Dendritic cell treated with granulocyte-macrophage colony-stimulating factor and Interleukin-4, amounts not matched to agents 40 ng/mL and 50 ng/mL, for 4 days (primary cell): ENCODE data around the gene CTDP1.

Experiments
- H3K27ac Mint-ChIP-seq: one replicate; pipeline ENCODE4 v1.8.0; 2022; ENCODE audit warnings: mild to moderate bottlenecking, mixed read lengths
- H3K27me3 Mint-ChIP-seq: one replicate; pipeline ENCODE4 v1.8.0; 2022; ENCODE audit warnings: mild to moderate bottlenecking, mixed read lengths
- H3K36me3 Mint-ChIP-seq: one replicate; pipeline ENCODE4 v1.8.0; 2022; ENCODE audit warnings: low read depth, mixed read lengths
- H3K4me1 Mint-ChIP-seq: one replicate; pipeline ENCODE4 v1.8.0; 2022; ENCODE audit warnings: low read depth, mixed read lengths
- H3K4me3 Mint-ChIP-seq: one replicate; pipeline ENCODE4 v1.8.0; 2022; ENCODE audit warnings: mild to moderate bottlenecking, moderate library complexity, mixed read lengths
- H3K9me3 Mint-ChIP-seq: one replicate; pipeline ENCODE4 v1.8.0; 2022; ENCODE audit warnings: mixed read lengths
- intact Hi-C: fragments of 100-400 bp; cut with micrococcal nuclease; formaldehyde crosslinking; loops from one replicate; pipeline ENCODE4 v1.15.0; 2022

The CTDP1 gene

DNA sequence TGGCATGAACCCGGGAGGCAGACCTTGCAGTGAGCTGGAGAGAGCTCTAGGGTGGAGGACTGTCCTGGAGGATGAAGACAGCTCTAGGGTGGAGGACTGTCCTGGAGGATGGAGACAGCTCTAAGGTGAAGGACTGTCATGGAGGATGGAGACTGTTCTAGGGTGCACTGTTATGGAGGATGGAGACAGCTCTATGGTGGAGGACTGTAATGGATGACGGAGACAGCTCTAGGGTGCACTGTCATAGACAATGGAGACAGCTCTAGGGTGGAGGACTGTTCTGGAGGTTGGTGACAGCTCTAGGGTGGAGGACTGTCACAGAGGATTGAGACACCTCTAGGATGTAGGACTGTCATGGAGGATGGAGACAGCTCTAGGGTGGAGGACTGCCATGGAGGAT lies 97.1 kb downstream of the CTDP1 start:
- Mint-ChIP-seq H3K27me3 (peaks cover 32% of the 10 kb centered on the region), H3K36me3 (no peaks in the 10 kb centered on the region), H3K4me3 (no peak overlapping the region), H3K27ac (no peak overlapping the region), H3K9me3 (no peaks in the 10 kb centered on the region), H3K4me1 (no peaks in the 10 kb centered on the region)
- intact Hi-C loops = no loop called here

DNA sequence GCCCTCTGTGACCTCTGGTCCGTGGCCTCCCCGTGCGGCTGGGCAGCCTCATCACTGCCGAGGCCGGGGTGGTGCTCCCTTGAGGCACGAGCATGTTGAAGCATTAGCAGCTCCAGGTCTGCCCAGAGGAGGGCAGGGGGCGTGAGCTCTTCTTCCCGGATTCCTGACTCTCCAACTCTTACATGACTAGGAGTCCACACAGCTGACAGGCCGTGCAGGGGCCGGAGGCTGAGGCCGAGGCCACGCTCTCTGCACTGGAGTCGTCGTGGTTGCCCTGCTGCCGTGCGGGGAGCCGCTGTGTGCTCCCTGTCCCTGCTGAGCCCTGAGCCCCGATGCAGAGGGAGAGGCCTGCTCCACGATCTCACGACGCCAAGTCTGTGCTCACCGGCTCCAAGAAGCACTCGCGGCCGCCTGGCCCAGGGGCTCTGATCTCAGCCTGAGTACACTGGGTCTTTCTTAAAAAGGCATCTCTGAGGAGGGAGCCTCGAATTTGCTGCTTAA lies 98.7 kb downstream of the CTDP1 start:
- Mint-ChIP-seq H3K4me3 (no peak overlapping the region), H3K4me1 (no peaks in the 10 kb centered on the region), H3K27me3 (peaks cover 35% of the 10 kb centered on the region), H3K9me3 (no peaks in the 10 kb centered on the region), H3K27ac (no peak overlapping the region), H3K36me3 (no peaks in the 10 kb centered on the region)
- intact Hi-C loops = no loop called here

DNA sequence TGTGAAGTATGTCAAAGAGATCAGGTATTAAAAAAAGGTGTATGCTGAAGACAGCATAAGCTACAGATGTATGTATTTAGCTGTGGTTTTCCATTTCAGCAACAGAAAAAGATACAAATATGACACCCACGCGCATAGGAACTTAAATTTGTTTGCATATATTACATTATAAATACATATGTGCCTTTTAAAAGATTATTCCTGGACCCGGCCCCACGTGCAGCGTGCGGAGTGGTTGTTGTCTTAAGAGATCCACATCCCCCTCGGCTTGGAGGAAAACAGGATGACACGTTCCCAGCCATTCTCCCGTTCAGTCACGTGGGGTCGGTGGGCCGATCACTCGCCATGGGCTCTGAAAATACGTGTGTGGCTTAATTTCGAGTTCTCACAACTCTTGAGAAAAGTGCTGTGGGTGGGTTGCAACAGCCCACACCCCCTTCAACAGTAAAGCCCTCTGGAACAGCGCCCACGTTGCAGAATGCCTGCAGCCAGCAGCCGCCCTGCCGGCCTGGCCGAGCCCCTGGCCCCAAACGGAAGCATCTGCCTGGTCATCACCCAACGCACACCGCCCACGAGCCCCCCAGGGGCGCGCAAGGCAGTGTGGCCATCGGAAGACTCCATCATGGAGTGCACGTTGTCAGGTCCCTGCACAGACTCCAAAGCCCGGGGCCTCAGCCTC lies 99.6 kb downstream of the CTDP1 start:
- Mint-ChIP-seq H3K27me3 (peaks cover 39% of the 10 kb centered on the region), H3K9me3 (no peaks in the 10 kb centered on the region), H3K36me3 (no peaks in the 10 kb centered on the region), H3K4me1 (no peaks in the 10 kb centered on the region), H3K27ac (no peak overlapping the region), H3K4me3 (no peak overlapping the region)
- intact Hi-C loops = no loop called here

DNA sequence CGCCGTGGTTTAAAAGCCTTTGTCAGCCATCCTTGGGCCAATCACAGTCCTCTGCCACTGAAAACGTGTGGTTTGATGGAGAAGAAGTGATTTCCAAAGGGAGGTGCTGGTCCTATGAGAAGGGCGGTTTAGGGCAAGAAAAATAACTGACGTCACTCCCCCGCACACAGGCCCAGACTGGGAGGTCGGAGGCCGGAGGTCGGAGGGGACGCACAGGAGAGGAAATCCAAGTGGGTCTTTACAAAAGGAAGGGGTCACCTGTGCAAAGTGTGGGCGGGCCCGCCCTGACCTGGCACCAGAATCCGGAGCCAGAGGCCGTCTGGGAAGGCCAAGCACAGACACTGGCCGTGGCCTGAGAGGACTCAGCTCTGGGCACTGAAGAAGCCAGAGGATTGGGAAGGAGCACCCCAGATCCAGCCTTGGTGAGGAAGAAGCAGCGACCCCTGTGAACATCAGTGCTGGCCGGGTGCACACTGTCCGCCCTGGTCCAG lies 100.1 kb downstream of the CTDP1 start:
- no peaks in the 10 kb centered on the region for H3K4me1 Mint-ChIP-seq
- no peak overlapping the region for H3K27ac Mint-ChIP-seq
- H3K4me3 Mint-ChIP-seq = no peak overlapping the region
- H3K9me3 Mint-ChIP-seq = no peaks in the 10 kb centered on the region
- peaks cover 44% of the 10 kb centered on the region for H3K27me3 Mint-ChIP-seq
- H3K36me3 Mint-ChIP-seq = no peaks in the 10 kb centered on the region
- intact Hi-C loops = no loop called here

DNA sequence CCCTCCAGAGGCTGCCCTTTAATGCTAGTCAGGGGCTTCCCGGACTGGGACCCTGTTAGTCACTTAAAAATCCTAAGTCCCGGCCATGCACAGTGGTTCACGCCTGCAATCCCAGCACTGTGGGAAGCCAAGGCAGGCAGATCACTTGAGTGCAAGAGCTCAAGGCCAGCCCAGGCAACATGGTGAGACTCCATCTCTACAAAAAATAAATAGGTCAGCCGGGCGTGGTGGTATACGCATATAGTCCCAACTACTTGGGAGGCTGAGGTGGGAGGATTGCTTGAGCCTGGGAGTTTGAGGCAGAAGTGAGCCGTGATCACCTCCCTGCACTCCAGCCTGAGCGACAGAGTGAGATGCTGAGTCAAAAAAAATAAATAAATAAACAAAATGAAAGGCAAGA lies 100.9 kb downstream of the CTDP1 start:
- peaks cover 52% of the 10 kb centered on the region for H3K27me3 Mint-ChIP-seq
- intact Hi-C loops = no loop called here
- no peaks in the 10 kb centered on the region for H3K9me3 Mint-ChIP-seq
- H3K27ac Mint-ChIP-seq = no peak overlapping the region
- H3K4me1 Mint-ChIP-seq = no peaks in the 10 kb centered on the region
- H3K4me3 Mint-ChIP-seq = no peak overlapping the region
- H3K36me3 Mint-ChIP-seq = no peaks in the 10 kb centered on the region

DNA sequence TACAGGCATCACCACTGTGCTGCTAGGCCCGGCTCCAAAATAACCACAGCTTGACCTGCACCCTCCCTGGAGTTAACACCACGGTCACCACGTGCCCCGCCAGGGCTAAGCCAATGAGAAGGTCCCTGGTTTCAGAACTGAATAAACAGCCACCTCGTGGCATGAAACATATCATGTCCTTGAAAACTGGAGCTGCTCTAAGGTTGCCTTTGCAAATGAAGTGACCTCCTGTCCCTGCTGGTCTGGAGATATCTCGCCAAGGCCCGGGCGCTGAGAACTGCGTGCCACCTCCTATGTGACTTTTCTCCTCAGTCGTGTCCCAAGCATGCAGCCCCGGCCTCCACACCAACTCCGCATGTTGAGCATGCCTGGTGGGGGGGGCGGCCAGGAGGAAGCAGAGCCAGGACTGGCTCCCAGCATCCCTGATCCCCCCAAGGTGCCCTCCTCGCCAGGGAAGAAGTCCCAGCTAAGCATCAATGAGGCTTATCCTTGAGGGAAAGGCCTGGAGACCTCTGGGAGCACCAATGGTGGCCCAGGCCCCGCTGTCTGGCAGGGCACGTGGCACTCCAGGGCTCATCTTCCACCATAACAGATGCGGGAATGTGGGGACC lies 101.8 kb downstream of the CTDP1 start:
- Mint-ChIP-seq H3K27ac (no peak overlapping the region), H3K4me1 (no peaks in the 10 kb centered on the region), H3K9me3 (no peaks in the 10 kb centered on the region), H3K36me3 (no peaks in the 10 kb centered on the region), H3K27me3 (peaks cover 54% of the 10 kb centered on the region), H3K4me3 (no peak overlapping the region)
- intact Hi-C loops = no loop called here

DNA sequence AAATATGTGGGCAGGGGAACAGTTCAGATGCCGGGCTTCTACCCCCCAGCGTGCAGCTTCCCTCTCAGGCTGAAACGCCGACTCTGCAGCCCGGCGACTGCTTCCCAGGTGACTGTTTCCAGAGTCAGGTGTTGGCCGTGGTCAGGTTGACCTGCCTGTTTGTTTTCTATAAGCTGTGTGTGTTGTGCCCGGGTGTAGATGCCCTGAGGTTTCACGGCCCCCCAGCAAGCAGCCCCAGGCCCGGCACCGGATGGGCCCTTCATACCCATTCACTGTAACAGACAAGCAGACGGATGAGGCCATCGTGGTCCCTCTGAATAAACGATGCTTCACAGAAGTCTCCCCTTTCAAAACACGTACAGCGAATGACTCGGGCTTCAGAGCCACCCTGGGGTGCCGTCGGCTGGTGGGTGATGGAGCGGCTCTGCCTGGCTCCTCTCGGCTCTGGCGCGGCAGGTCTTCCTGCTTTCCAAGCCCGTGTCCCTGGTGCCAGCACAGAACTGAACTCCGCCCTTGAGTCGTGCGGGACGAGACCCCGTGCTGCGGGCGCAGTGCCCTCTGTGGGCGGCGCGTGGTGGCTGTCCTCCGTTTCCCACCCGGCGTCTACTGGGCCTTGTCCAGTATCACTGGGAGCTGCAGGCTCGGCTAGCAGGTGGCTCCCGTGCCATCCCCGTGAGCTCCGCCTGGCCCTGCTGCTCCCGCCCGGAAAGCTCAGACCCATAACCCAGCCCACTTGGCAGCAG lies 103.1 kb downstream of the CTDP1 start:
- intact Hi-C loops = no loop called here
- Mint-ChIP-seq H3K27me3 (peaks cover 54% of the 10 kb centered on the region), H3K4me1 (peaks cover 6% of the 10 kb centered on the region), H3K9me3 (no peaks in the 10 kb centered on the region), H3K36me3 (no peaks in the 10 kb centered on the region), H3K27ac (no peak overlapping the region), H3K4me3 (no peak overlapping the region)

DNA sequence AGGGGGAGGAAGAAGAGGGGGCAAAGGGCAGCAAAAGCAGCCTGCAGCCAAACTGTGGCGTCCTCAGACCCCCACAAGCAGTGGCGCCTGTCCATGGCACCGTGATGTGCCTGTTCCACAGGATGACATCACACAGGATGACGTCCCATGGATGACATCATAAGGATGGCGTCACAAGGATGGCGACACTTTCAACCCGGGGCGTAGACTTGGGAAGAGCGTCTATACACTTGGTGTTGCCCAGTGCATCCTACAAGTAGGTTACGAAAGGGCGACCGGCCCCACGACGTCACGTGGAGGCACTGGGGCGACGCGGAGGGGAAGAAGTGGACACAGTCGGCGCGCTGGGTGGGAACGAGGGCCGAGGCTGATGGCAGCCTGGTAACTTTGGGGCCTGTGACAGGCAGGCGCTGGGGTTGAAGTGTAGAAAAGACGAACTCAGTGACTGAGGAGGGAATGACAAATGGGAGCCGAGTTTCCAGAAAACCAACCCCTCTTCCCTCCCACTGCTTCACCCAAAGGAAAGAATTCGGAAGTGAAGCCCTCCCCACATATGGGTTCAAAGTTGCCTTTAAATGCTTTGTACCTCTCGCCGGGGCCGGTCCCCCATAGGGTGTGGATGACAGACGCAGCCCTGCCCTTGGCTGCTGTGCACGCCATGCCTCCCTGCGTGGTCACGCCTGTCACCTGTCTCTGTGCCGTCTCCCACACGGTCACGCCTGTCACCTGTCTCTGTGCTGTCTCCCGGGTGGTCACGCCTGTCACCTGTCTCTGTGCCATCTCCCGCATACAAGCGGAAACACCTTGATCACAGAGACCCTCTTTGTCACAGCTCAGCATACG lies 104.7 kb downstream of the CTDP1 start:
- Mint-ChIP-seq H3K27ac (no peak overlapping the region), H3K36me3 (no peaks in the 10 kb centered on the region), H3K9me3 (no peaks in the 10 kb centered on the region), H3K4me1 (peaks cover 11% of the 10 kb centered on the region), H3K27me3 (peaks cover 56% of the 10 kb centered on the region), H3K4me3 (no peak overlapping the region)
- intact Hi-C loops = no loop called here

DNA sequence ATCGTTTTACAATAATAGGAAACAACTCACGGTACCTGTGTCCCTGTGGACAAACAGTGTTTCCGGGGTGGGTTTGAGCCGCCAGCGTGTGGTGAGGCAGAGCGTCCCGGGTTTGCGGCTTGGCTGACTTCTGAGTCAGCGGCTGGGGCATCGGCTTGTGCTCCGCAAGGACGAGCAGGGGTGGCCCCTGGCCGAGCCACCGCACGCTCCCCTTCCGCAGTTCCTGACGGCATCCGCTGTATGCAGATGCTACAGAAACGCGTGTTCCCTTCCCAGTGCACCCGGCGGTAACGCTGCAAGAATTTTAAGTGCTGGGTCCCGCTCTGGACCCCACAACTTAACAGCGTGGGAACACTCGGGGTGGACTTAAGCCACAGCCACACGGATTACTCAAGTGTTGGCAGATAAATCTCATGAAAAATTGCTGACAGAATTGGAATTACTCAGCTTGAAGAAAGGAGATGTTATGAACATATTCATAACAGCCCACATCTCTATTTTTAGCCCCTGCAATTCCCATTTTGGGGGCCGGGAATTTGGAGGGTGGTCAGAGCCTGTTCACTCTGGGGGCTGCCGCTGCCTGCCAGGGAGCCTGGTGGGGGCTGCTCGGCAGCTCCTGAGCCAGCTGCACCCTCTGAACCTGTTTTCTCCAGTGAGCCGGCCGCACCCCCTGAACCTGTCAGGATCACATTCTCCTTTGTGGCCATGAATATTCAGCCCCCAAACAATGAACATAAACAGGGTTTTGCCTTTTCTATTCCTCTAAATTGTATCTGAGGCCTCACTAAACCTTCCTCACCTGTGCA lies 105.6 kb downstream of the CTDP1 start:
- Mint-ChIP-seq H3K27ac (no peak overlapping the region), H3K27me3 (peaks cover 63% of the 10 kb centered on the region), H3K4me3 (no peak overlapping the region), H3K36me3 (no peaks in the 10 kb centered on the region), H3K4me1 (peaks cover 13% of the 10 kb centered on the region), H3K9me3 (no peaks in the 10 kb centered on the region)
- intact Hi-C loops = no loop called here

DNA sequence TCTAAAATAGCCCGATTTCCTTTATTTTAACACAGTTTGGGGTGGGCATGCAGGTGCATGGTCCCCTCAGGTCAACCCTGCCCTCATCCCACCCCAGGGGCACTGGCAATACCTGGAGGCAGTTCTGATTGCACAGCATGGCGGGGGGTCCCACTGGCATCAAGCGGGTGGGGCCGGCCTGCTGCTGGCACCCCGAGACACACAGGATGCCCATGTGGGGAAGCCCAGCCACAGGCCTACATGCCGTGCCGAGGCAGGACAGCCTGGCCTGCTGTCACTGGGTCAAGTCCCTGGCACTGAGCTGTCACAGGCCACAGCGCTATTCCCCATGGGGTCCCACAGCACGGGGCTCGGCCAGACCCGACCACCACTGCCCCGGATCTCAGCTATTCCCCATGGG lies 106.2 kb downstream of the CTDP1 start:
- Mint-ChIP-seq H3K27me3 (peaks cover 70% of the 10 kb centered on the region), H3K4me1 (peaks cover 20% of the 10 kb centered on the region), H3K27ac (no peak overlapping the region), H3K4me3 (no peak overlapping the region), H3K36me3 (no peaks in the 10 kb centered on the region), H3K9me3 (no peaks in the 10 kb centered on the region)
- intact Hi-C loops = no loop called here

DNA sequence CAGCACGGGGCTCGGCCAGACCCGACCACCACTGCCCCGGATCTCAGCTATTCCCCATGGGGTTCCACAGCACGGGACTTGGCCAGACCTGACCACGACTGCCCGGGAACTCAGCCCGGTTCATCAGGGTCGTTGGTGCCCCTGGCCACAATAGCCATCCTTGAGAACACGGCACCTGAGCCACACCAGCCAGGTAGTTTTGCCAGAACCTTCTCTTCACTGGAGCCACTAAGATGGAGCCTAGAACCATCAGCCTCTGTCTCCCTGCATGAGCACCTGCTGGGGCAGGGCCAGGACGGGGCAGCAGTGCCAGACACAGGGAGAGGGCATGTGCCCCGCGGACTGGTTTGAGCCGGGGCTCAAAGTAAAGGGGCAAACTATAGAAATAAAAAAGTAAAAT lies 106.7 kb downstream of the CTDP1 start:
- Mint-ChIP-seq H3K36me3 (no peaks in the 10 kb centered on the region), H3K9me3 (no peaks in the 10 kb centered on the region), H3K4me1 (peaks cover 25% of the 10 kb centered on the region), H3K4me3 (no peak overlapping the region), H3K27ac (no peak overlapping the region), H3K27me3 (peaks cover 74% of the 10 kb centered on the region)
- intact Hi-C loops = no loop called here

DNA sequence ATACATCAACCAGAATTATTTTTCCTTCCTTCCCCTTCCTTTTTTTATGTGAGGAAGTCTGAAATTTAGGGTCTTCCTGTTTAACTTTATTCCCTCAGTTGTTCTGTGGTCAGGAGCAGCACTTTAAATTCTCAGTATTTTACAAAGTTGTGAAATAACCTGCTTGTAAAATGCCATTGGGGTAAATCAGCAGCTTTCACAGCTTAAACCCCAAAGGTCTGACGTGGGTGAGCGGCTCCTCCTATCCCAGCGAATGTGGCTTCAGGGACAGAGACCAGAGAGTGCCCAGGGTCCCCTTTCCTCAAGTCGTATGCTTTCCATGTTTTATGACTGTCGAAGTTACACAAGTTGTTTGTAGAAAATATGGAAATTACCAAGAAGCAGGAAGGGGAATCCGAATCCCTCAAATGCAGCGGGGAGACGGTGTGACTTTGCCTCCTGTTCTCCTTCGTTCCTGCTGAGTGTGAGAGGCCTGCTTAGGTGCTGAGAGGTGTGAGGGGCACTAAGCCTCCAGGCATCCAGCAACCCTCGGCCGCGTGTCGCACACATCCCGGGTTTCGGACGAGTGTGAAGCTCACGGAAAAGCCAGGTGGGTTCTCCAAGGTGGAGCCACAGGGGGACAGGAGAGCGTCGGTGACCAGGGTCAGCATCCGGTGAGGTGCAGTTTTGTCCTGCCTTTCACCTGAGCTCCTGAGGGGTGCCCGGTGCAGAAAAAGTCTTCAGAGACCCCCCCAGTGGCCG lies 107.4 kb downstream of the CTDP1 start:
- H3K27ac Mint-ChIP-seq = no peak overlapping the region
- H3K27me3 Mint-ChIP-seq = peaks cover 80% of the 10 kb centered on the region
- H3K4me1 Mint-ChIP-seq = peaks cover 31% of the 10 kb centered on the region
- no peaks in the 10 kb centered on the region for H3K36me3 Mint-ChIP-seq
- H3K4me3 Mint-ChIP-seq = no peak overlapping the region
- intact Hi-C loops = no loop called here
- no peaks in the 10 kb centered on the region for H3K9me3 Mint-ChIP-seq

DNA sequence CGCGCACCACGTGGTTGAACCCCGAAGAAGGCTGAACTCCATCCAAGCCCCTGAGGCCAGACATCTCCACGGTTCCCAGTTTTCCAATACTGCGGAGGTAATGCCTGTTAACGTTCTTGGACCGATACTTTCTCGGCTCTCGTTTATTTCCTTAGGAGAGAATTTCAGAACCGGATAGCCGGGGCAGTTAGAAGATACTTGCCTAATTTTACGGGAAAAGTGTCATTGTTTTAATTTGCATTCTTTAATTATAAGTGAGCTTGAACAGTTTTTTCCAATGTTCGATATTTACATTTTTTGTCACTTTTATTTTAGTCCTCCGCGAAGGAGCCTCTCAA lies 107.9 kb downstream of the CTDP1 start:
- no peaks in the 10 kb centered on the region for H3K36me3 Mint-ChIP-seq
- H3K27ac Mint-ChIP-seq = no peak overlapping the region
- no peaks in the 10 kb centered on the region for H3K9me3 Mint-ChIP-seq
- H3K4me1 Mint-ChIP-seq = peaks cover 37% of the 10 kb centered on the region
- peaks cover 82% of the 10 kb centered on the region for H3K27me3 Mint-ChIP-seq
- H3K4me3 Mint-ChIP-seq = no peak overlapping the region
- intact Hi-C loops = no loop called here
